A172 (cell line): ENCODE measurements around the gene ZNF436. TPM values are rescaled to one million over a fixed set of nuclear protein-coding genes. Genes with fewer than 3 reads are reported as not detected.

Experiments used
- DNase-seq: peaks from one replicate; pipeline ENCODE4 v3.0.0-alpha.2; 2015; ENCODE audit warnings: low spot score
- total RNA-seq: library from RNA; depleted of rRNA; stranded (reverse); fragments of >200 nt; shearing (Covaris generic); gene quantifications from 2 replicates; pipeline ENCODE4 v1.2.3, GENCODE V29; 2014

ZNF436 gene
- total RNA-seq, 1 experiment from 2014 or later = 7.5 TPM

DNA sequence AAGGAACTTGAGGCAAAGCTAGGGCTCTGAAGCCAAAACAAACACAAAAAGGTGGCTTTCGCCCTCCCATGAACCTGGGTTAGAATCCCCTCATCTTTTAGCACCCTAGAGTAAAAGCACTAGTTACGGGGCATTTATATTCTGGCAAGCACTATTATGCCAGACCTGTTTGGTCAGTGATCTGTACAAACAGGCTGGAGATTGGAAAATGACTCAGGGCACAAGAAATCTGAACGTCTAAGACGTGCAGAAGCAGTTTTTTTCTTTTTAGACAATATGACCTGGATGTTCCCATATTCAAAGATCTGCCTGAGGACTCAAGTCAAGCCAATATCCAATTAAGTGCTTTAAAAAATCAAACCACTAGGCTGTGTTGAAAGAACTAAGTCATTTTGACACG lies 3.0 kb downstream of the ZNF436 start:
- DNase-seq = no peak

DNA sequence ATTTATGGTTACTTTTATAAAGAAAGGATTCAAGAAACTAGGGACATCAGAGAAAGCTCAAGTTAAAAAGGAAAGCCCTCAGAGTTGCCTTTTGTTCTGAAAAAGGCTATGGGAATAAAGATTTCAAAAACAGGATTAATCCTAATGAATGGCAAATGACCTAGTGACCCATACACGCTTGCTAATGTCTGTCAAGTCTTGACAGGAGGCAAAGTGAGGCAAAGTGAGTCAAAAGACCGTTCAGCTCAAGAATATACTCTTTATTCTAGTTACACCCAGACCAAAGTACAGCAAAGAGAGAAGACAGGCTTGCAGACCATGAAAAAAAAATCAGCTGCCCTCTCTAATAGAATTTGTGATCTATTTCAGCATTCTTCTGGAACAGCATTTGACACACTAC lies 3.5 kb downstream of the ZNF436 start:
- DNase-seq = no peak

DNA sequence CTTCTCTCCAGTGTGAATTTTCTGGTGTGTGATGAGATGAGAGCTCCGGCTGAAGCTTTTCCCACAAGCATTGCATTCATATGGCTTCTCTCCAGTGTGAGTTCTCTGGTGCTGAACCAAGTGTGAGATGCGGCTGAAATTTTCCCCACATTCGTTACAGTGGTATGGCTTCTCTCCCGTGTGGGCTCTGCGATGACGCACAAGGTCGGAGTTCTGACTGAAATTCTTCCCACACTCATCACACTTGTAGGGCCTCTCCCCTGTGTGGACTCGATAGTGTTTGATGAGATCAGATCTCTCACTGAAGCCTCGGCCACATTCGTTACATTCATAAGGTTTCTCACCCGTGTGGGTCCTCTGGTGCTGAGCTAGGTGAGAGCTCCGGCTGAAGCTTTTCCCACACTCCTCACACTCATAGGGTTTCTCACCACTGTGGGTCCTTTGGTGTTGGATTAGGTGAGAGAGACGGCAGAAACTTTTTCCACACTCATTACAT lies 7.4 kb downstream of the ZNF436 start:
- no peak for DNase-seq

- no peak for DNase-seq
Observed at GRCh38 chr1:23358310-23358875, 11.2 kb downstream of the ZNF436 start.

- no peak for DNase-seq
Observed at GRCh38 chr1:23357138-23357908, 12.3 kb downstream of the ZNF436 start.

- no peak for DNase-seq
Observed at GRCh38 chr1:23356471-23357137, 13.0 kb downstream of the ZNF436 start.

- DNase-seq = no peak
Observed at GRCh38 chr1:23354245-23354644, 15.4 kb downstream of the ZNF436 start.

- DNase-seq = no peak
Observed at GRCh38 chr1:23352096-23352695, 17.4 kb downstream of the ZNF436 start.

GRCh38 chr1:23345920-23346319 lies 23.7 kb downstream of the ZNF436 start:
- no peak for DNase-seq

DNA sequence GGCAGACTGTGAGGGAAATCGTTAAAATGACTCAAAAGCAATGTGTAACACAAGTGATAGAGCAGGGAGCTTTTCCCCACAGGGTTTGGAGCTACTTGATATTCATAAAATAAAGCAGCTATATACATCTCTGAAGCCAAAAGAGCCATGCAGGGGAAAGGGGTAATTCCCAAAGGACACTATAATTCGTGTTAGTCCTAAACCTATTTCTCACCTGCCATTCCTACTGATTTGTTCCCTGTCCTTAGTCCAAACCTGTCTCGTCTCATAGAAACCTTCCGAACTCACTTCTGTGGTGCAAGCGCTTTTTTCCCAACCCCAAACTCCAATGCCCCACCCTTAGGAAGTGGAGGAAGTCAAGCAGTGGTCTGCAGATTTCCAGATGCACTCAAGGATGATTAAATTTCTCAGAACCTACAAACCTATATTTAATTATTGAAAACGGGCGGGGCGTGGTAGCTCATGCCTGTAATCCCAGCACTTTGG lies 24.6 kb downstream of the ZNF436 start:
- DNase-seq = no peak

GRCh38 chr1:23344111-23344986 lies 25.3 kb downstream of the ZNF436 start, which contains the start of gene HNRNPR:
Gene HNRNPR (minus strand): TSS chr1:23344284. CDS start chr1:23341008, 3,276 bp downstream.
- peak; percentile 96 for DNase-seq

DNA sequence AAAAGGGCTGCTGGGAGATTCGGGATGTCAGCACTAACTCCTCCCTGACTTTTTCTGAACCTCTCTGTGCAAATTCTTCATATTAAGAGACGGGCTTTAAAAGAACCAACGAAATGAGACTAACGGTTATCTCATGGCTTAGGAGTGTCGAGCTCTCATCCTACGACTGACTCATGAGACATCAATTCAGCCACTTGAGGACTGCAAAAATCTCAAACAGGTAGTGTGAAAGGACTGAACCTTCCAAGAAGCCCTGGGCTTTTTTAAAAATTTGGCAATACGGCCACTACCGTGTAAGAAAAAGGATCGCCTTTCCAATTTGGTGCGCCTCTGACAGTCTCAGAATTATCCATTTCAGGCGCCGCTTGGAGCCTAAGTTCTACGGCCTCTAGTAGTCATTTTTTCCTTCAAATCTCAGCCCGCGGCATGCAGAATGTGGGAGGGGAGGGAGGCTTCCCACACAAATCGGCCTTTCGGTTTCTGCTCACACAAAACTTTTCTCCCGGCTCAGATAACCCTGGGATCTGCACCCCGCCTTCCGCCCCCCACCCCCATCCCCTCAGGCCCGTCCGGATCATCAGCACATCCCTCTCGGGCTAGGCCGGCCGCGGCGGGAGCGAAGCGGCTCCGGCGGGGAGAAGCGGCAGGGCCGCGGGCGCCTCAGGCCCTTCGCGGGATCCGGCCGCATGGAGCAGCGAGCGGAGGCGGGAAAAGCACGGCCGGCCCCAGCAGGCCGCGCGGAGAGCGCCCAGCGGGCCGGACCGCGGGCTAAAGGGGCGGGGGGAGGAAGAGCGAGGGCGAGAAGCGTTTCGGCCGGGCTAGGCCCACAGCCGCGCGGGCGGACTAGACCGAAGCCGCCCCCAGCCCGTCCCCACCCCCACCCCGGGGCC lies 26.2 kb downstream of the ZNF436 start:
- peak; percentile 51 for DNase-seq

GRCh38 chr1:23341931-23342692 lies 27.5 kb downstream of the ZNF436 start:
- no peak for DNase-seq

DNA sequence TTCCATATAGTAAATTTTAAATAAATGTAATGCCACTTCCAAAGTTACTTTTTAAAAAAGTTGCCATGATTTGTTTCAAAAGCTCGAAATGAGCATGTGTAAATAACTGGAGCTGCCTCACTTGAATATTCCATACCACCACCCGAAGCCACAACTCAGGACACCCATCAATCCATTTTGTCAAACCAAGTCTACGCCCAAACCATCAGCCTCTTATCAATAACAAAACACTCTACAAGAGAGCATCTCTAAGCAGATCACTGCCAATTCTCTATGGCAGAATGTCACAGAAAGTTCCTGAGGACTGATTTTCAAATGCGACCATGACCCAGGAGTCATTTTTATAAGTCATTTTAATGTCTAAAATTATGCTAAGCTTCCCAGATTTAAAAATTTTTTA lies 30.0 kb downstream of the ZNF436 start:
- no peak for DNase-seq

- no peak for DNase-seq
Observed at GRCh38 chr1:23337869-23338268, 31.8 kb downstream of the ZNF436 start.

GRCh38 chr1:23331713-23332112 lies 37.9 kb downstream of the ZNF436 start:
- no peak for DNase-seq

DNA sequence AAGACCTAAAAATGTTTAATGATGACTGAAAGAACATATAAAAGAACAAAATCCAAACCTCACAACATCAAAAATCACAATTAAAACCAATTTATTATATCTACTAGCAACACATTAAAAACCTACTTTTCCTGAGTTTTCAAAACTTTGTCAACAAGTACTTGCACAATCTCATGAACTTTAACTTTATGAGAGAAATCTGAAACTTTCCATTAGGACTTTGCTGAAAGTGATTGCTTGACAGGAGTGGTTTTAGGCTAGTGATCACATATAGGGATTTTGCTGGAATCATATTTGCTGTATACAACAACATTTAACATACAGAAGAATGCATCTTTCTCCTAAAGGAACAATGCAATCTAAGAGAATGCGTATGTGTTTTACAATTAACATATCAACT lies 38.8 kb downstream of the ZNF436 start:
- no peak for DNase-seq

DNA sequence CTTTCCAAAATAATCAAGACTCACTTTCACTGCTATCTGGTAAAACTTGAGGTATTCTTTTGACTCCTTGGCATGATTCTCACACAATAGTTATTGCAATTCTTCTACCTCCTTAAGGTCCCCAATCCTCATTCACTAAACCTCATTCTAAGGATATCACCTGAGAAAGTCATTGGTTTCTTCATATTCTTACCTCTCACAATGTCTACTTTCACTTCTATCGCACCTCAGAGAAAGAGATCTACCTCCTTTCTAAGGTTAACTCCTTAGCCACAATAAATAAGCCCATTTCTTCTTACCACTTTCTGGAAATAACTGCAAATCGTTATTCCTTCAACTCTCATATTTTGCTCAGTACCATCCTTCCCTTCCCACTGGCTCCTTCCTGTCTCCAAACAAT lies 44.2 kb downstream of the ZNF436 start:
- no peak for DNase-seq

DNA sequence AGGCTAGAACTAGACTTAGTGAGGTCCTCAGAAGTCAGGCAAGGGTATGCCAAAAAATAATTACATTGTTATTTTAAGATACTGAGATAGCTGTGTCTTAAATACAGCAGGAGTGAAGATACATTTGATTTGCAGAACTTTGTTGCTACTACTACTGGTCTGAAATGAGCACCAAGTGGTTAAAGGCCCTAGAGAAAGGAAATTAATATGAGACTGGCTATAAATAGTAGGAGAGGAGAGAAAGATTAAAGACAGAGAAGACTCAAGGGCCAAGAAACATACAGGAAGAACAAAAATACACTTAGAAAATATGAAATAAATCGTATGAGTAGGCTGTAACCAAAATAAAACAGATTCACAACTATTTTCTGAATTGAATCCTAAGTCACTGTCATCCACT lies 46.9 kb downstream of the ZNF436 start:
- DNase-seq = no peak
